Activated T-helper 1 cell treated with Interleukin-2 at 50 U/mL for 16 hours (primary cell): Measurements from ENCODE around the gene C4A.
A peak's percentile ranks its signal among the peaks of the same experiment; 100 is the strongest.
"Not testable (repeated sequence)": the region's sequence is repeated elsewhere in the genome, so short reads cannot be mapped to it uniquely, and the experiment has no call there.

Experiments
- DNase-seq: peaks from one replicate; pipeline ENCODE4 v3.0.0-alpha.2; 2020; ENCODE audit warnings: low read depth

The C4A gene

DNA sequence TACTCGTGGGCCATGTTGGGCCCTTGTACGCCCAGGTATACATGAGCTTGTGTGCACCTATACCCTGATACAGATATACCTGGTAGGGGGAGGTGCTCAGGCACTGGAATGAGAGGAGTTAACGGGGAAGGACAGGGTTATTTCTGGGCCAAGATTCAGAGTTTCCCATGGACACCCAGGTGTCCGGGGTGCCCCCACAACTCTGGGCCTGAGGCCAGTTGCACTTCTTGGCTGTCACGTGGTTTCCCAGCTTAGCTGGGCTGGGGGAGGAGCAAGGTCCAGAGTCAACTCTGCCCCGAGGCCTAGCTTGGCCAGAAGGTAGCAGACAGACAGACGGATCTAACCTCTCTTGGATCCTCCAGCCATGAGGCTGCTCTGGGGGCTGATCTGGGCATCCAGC, at the start of gene C4A:
Gene C4A, plus strand, starts transcription at position 314 of the 400 bp plus-strand sequence. Its CDS starts 51 bp downstream, at position 365.
- DNase-seq, result not testable (repeated sequence)

DNA sequence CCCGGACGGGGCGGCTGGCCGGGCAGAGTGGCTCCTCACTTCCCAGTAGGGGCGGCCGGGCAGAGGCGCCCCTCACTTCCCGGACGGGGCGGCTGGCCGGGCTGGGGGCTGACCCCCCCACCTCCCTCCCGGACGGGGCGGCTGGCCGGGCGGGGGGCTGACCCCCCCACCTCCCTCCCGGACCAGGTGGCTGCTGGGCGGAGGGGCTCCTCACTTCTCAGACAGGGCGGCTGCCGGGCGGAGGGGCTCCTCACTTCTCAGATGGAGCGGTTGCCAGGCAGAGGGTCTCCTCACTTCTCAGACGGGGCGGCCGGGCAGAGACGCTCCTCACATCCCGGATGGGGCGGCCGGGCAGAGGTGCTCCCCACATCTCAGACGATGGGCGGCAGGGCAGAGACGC, 49.7 kb upstream of the C4A start:
- not testable (repeated sequence) for DNase-seq

- no peak for DNase-seq
Measured at GRCh38 chr6:31933537-31933936, 48.3 kb upstream of the C4A start.

- DNase-seq, result no peak
Measured at GRCh38 chr6:31935021-31935420, 46.8 kb upstream of the C4A start.

DNA sequence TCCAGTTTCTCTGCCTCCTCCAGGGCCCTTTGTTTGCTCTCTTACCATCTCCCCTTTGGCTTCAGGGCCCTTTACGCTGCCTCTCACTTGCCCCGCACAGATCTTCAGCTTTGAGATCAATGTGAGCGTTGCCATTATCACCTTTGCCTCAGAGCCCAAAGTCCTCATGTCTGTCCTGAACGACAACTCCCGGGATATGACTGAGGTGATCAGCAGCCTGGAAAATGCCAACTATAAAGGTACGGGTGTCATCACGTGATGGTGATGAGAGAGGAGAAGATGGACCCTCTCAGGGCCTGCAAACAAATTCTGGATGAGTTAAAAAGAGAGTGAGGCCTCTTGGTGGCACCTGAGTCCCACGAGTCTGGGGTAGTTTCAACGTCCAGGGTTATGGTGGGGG, 46.0 kb upstream of the C4A start:
- no peak for DNase-seq

- DNase-seq, result no peak
Measured at GRCh38 chr6:31940256-31940664, 41.6 kb upstream of the C4A start.

DNA sequence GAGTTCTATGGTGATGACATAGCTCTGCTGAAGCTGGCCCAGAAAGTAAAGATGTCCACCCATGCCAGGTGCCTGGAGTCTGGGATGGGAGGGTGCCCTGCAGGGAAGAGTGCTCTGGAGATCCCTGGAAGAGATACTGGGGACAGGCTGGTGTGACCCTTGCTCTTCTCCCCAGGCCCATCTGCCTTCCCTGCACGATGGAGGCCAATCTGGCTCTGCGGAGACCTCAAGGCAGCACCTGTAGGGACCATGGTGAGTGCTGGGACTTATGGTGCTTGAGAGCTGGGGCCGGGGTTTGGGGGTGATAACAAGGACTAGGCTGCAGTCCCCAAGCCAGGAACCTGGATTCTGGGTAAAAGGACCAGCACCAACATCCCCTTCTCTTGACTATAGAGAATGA, 38.1 kb upstream of the C4A start:
- no peak for DNase-seq

GRCh38 chr6:31945154-31945506, 36.7 kb upstream of the C4A start:
- DNase-seq, result no peak

DNA sequence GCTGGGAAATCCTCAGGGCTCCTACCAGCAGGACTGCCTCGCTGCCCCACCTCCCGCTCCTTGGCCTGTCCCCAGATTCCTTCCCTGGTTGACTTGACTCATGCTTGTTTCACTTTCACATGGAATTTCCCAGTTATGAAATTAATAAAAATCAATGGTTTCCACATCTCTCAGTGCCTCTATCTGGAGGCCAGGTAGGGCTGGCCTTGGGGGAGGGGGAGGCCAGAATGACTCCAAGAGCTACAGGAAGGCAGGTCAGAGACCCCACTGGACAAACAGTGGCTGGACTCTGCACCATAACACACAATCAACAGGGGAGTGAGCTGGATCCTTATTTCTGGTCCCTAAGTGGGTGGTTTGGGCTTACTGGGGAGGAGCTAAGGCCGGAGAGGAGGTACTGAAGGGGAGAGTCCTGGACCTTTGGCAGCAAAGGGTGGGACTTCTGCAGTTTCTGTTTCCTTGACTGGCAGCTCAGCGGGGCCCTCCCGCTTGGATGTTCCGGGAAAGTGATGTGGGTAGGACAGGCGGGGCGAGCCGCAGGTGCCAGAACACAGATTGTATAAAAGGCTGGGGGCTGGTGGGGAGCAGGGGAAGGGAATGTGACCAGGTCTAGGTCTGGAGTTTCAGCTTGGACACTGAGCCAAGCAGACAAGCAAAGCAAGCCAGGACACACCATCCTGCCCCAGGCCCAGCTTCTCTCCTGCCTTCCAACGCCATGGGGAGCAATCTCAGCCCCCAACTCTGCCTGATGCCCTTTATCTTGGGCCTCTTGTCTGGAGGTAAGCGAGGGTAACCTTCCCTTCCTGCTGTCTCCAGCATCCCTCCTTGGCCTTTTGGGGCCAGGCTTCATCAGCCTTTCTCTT, 36.1 kb upstream of the C4A start, which contains the start of gene CFB:
Gene CFB, plus strand, starts transcription at position 589 of the 863 bp plus-strand sequence. Its CDS starts 127 bp downstream, at position 716.
- no peak for DNase-seq

DNA sequence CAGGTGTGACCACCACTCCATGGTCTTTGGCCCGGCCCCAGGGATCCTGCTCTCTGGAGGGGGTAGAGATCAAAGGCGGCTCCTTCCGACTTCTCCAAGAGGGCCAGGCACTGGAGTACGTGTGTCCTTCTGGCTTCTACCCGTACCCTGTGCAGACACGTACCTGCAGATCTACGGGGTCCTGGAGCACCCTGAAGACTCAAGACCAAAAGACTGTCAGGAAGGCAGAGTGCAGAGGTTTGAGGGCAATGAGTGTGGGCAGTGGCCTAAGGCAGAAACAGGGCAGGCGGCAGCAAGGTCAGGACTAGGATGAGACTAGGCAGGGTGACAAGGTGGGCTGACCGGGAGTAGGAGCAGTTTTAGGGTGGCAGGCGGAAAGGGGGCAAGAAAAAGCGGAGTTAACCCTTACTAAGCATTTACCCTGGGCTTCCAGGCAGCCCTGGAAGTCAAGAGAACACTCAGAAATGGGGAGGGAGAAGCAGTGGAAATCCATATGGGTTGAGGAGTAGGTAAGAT, 35.4 kb upstream of the C4A start:
- DNase-seq, result no peak

- DNase-seq, result no peak
Measured at GRCh38 chr6:31947070-31947675, 34.7 kb upstream of the C4A start.

GRCh38 chr6:31947864-31948263, 34.0 kb upstream of the C4A start:
- no peak for DNase-seq

GRCh38 chr6:31948306-31948705, 33.6 kb upstream of the C4A start:
- no peak for DNase-seq

DNA sequence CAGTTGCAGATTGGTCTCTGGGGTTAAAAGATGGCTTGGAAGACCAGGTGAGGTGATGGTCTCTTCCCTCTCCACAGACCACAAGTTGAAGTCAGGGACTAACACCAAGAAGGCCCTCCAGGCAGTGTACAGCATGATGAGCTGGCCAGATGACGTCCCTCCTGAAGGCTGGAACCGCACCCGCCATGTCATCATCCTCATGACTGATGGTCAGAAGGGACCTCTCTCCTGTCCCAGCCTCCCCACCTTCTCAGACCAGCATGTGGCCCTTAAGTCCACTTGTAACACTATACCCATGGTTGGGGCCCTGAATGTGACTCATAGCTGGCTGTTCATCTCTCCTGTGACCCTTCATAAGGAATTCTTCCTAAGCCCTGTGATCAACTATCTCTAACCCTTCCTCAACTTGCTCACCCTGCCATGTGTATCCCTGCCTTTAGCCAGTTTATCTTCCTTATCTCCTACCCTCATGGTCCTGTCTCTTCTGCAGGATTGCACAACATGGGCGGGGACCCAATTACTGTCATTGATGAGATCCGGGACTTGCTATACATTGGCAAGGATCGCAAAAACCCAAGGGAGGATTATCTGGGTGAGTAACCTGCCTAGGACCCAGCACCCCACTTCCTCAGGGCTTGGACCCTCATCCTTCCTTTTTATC, 33.0 kb upstream of the C4A start:
- no peak for DNase-seq

- no peak for DNase-seq
Measured at GRCh38 chr6:31949926-31950548, 31.8 kb upstream of the C4A start.

GRCh38 chr6:31952140-31952805, 29.6 kb upstream of the C4A start:
- DNase-seq, result no peak

DNA sequence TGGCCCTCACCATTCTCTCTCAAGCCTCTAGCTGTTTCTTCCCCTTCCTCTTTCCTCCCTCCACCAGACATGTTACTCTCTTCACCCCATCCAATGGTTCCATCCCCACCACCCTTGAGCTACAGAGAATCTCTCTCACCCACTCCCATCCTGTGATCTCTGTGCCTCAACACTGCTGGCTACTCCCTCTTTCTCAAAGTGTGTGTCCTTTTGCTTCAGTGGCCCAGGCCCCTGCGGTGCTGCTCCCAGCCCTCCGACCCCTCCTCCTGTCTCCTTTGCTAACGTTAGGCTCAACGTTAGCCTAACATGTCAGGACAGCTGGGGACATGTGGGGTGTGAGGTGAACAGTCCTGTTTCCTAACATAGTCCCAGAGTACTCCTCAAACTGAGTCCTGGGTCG, 29.0 kb upstream of the C4A start:
- DNase-seq, result no peak

- DNase-seq, result no peak
Measured at GRCh38 chr6:31954511-31954910, 27.3 kb upstream of the C4A start.

GRCh38 chr6:31956796-31957195, 25.1 kb upstream of the C4A start:
- no peak for DNase-seq

DNA sequence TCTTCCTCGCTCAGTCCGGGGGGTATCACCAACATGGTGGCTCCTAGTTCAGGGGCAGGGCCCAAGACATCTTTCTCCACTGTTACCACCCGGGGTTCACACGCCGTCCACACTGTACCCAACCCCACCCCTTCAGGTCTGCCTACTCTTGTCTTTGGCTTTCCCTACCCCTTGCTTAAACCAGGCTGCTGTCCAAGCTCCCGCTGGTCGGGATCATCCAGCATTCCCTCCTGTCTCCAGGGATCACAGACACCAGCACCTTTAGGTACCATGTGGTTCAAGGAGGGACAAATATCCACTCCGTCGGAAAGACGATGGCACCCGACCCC, 23.5 kb upstream of the C4A start:
- DNase-seq, result no peak

DNA sequence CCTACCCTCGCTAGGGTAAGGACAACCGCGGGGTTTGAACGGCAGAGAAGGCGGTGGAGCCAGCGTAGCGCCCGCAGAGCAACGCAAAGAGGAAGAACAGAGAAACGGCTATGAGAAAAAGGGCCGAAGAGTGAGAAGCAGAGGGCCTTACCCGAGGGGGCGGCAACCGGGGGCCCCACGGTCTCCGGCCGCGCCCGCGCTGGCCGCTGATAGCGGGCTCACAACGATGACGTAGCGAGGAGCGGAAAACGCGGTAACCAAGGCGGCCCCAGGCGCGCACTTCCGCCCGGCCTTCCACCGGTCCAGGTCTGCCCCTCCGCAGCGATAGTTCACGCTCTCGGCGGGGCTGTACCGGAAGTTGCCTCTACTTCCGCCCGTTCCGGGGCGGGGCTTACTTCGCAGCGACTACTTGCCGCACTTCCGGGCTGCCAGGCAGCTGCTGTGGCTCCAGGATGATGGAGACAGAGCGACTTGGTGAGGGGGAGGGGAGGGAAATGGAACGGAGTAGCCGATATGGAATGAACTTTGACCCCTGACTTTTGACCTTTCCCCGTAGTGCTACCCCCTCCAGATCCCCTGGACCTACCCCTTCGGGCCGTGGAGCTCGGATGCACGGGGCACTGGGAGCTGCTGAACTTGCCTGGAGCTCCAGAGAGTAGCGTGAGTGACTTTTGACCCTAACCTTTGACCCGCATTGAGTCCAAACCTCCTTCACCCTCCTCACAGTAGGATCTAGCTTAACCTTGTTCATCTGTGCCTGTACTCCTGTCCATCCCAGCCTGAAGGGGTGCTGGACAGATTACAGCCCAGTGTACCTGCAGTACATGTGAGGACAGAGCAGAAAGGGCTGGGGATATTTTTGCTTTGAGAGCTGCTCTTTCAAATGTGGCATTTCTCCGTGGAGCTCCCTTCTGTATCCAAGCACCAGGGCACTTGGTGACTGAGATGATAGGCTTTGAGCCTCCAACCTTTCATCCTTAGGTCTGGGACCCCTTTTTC, 22.8 kb upstream of the C4A start, which contains the start of the genes NELFE and SKIC2:
Gene NELFE, minus strand, starts transcription at position 231 of the 999 bp plus-strand sequence. CDS start 525 bp downstream, outside the sequence.
Gene SKIC2, plus strand, starts transcription at position 435 of the 999 bp plus-strand sequence. Its CDS starts 18 bp downstream, at position 453.
- peak; percentile 98 for DNase-seq
